SK-N-SH (cell line): ENCODE measurements around the gene VEGFB. TPM values are rescaled to one million over a fixed set of nuclear protein-coding genes. Genes with fewer than 3 reads are reported as not detected.

Source experiments
- CHD2 ChIP-seq: fragments of 150-350 bp; IDR thresholded peaks from 2 replicates; pipeline ENCODE4 v1.6.1; 2018; ENCODE audit warnings: low read length; ENCODE audit not compliant: partially characterized antibody
- CTCF ChIP-seq: fragments of 200-600 bp; sonication (generic); IDR thresholded peaks from 2 replicates; pipeline ENCODE4 v1.6.1; 2017; ENCODE audit warnings: antibody characterized with exemption, mild to moderate bottlenecking, moderate library complexity
- ELF1 ChIP-seq: IDR thresholded peaks from 2 replicates; pipeline ENCODE4 v1.4.0; 2012
- EP300 ChIP-seq, 2 experiments: IDR thresholded peaks; 2 replicates each; pipeline versions ENCODE4 v1.4.0 to v1.6.1; 2012; ENCODE audit warnings: borderline replicate concordance in 1 of 2, low read depth in 1 of 2, low read length in 1 of 2
- EZH2phosphoT487 ChIP-seq: fragments of 200-600 bp; sonication (generic); IDR thresholded peaks from 2 replicates; pipeline ENCODE4 v1.6.1; 2017; ENCODE audit warnings: low read depth, mixed run types, mild to moderate bottlenecking, antibody characterized with exemption, moderate library complexity, borderline replicate concordance
- FOSL2 ChIP-seq: IDR thresholded peaks from 2 replicates; pipeline ENCODE4 v1.4.0; 2012; ENCODE audit warnings: low read depth, mild to moderate bottlenecking, moderate library complexity, borderline replicate concordance
- FOXM1 ChIP-seq: IDR thresholded peaks from 2 replicates; pipeline ENCODE4 v1.4.0; 2012; ENCODE audit warnings: low read depth, mild to moderate bottlenecking
- GATA2 ChIP-seq: sonication (generic); formaldehyde crosslinking; IDR thresholded peaks from 2 replicates; pipeline ENCODE4 v1.5.0; 2020; ENCODE audit warnings: mild to moderate bottlenecking, missing genetic modification reagents
- MAX ChIP-seq: IDR thresholded peaks from 2 replicates; pipeline ENCODE4 v1.4.0; 2012; ENCODE audit warnings: low read depth
- MXI1 ChIP-seq: IDR thresholded peaks from 2 replicates; pipeline ENCODE4 v1.6.1; 2012; ENCODE audit warnings: mild to moderate bottlenecking, low read depth, low read length, improper control_type of control experiment
- NFIC ChIP-seq: IDR thresholded peaks from 2 replicates; pipeline ENCODE4 v1.4.0; 2012; ENCODE audit warnings: borderline replicate concordance
- POLR2AphosphoS5 ChIP-seq: IDR thresholded peaks from 2 replicates; pipeline ENCODE4 v1.6.1; 2012; ENCODE audit warnings: low read depth, low read length
- RCOR1 ChIP-seq: fragments of 150-350 bp; IDR thresholded peaks from 2 replicates; pipeline ENCODE4 v1.6.1; 2017; ENCODE audit warnings: antibody characterized with exemption, low read length
- RXRA ChIP-seq: IDR thresholded peaks from 2 replicates; pipeline ENCODE4 v1.4.0; 2012; ENCODE audit warnings: low read depth, mild to moderate bottlenecking, borderline replicate concordance
- SIN3A ChIP-seq: IDR thresholded peaks from 2 replicates; pipeline ENCODE4 v1.6.1; 2012; ENCODE audit warnings: low read depth, mild to moderate bottlenecking, low read length, moderate library complexity, borderline replicate concordance
- TAF1 ChIP-seq: IDR thresholded peaks from 2 replicates; pipeline ENCODE4 v1.6.1; 2012; ENCODE audit warnings: low read depth, mild to moderate bottlenecking, low read length, moderate library complexity, borderline replicate concordance
- TCF12 ChIP-seq: IDR thresholded peaks from 2 replicates; pipeline ENCODE4 v1.4.0; 2012
- TEAD4 ChIP-seq: IDR thresholded peaks from 2 replicates; pipeline ENCODE4 v1.4.0; 2012; ENCODE audit warnings: mild to moderate bottlenecking, borderline replicate concordance; ENCODE audit not compliant: insufficient read depth
- USF1 ChIP-seq: IDR thresholded peaks from 2 replicates; pipeline ENCODE4 v1.4.0; 2012; ENCODE audit warnings: low read depth, borderline replicate concordance
- USF2 ChIP-seq: fragments of 150-350 bp; IDR thresholded peaks from 2 replicates; pipeline ENCODE4 v1.6.1; 2017; ENCODE audit warnings: antibody characterized with exemption, low read length, low read depth, borderline replicate concordance
- YY1 ChIP-seq: IDR thresholded peaks from 2 replicates; pipeline ENCODE4 v1.4.0; 2012; ENCODE audit warnings: low read depth, mild to moderate bottlenecking
- ZBTB33 ChIP-seq: IDR thresholded peaks from 2 replicates; pipeline ENCODE4 v1.4.0; 2012; ENCODE audit warnings: low read depth, borderline replicate concordance
- polyA plus RNA-seq, 3 experiments: library from polyadenylated mRNA; depleted of rRNA; stranded (reverse); fragments of >200 nt; gene quantifications; 2 replicates each; pipeline ENCODE4 v1.2.3, GENCODE V29; 2012

The VEGFB gene
- polyA plus RNA-seq, 1 of the 3 experiments (the other 2 are of a cell fraction): 29.9 TPM

GRCh38 chr11:64230171-64230984 is 4.0 kb upstream of the VEGFB start, which contains the start of gene DNAJC4 (continued):
- TF ChIP-seq SIN3A: no peak
- TF ChIP-seq USF2: no peak
- 0 out of 2 replicates have a peak, but pooled peaks have one; percentile 28 for TF ChIP-seq TAF1
- TF ChIP-seq EZH2phosphoT487: no peak
- TF ChIP-seq EP300 (IDR thresholded peaks at IDR 0.05; ENCODE audit: borderline replicate concordance in 1 of 2, low read depth in 1 of 2, low read length in 1 of 2): no peak
- TF ChIP-seq MAX: no peak
- TF ChIP-seq RXRA: no peak
- no peak for TF ChIP-seq USF1
- TF ChIP-seq FOSL2: no peak
- TF ChIP-seq NFIC: no peak
- TF ChIP-seq ELF1: no peak; the same call in 1 of the 2 replicates
- TF ChIP-seq FOXM1: 0 out of 2 replicates have a peak, but pooled peaks have one; percentile 23
- TF ChIP-seq POLR2AphosphoS5: 0 out of 2 replicates have a peak, but pooled peaks have one; percentile 32
- no peak for TF ChIP-seq GATA2 (CRISPR knock-in tag)
- no peak for TF ChIP-seq ZBTB33
- no peak for TF ChIP-seq CTCF
- TF ChIP-seq TEAD4: no peak
- no peak for TF ChIP-seq CHD2
- peak; percentile 75 for TF ChIP-seq MXI1
- TF ChIP-seq TCF12: 0 out of 2 replicates have a peak, but pooled peaks have one; percentile 3
- TF ChIP-seq YY1: peak; percentile 75; the same call in 1 of the 2 replicates
- no peak for TF ChIP-seq RCOR1
